ENCODE measurements around the gene ZBTB39. TPM values are rescaled to one million over a fixed set of nuclear protein-coding genes. Genes with fewer than 3 reads are reported as not detected.
A peak's percentile ranks its signal among the peaks of the same experiment; 100 is the strongest.
"Not testable (repeated sequence)": the region's sequence is repeated elsewhere in the genome, so short reads cannot be mapped to it uniquely, and the experiment has no call there.

ZBTB39 gene
- total RNA-seq, 1 experiment from 2014 or later: 4.7 TPM

DNA sequence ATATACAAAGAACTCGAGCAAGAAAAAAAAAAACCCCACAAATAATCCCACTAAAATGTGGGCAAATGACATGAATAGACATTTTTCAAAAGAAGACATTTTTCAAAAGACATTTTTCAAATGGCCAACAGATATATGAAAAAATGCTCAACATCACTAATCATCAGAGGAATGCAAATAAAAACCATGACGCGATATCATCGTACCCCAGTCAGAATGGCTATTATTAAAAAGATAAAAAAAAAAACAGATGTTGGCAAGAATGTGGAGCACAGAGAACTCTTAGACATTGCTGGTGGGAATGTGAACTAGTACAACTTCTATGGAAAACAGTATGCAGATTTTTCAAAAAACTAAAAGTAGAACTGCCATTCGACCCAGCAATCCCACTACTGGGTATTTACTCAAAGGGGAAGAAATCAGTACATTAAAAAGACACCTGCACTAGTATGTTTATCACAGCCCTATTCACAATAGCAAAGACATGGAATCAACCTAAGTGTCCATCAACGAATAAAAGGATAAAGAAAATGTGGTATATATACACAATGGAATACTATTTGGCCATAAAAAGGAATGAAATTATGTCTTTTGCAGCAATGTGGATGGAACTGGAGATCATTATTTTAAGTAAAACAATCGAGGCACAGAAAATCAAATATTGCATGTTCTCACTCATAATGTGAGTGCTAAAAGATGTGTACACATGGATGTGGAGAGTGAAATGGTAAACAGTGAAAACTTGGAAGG, 16.3 kb downstream of the ZBTB39 start:
- H3K27ac ChIP-seq: peak overlapping the region; percentile 14; the same call in 1 of the 2 replicates
- no peaks in the 10 kb centered on the region for H3K27me3 ChIP-seq (replicated peaks)
- no peak overlapping the region for H3K4me3 ChIP-seq
- peak in 1 of 2 experiments; percentile 12 for DNase-seq (ENCODE audit: low read depth in 1 of 2, low spot score in 2 of 2)
- H3K36me3 ChIP-seq: no peaks in the 10 kb centered on the region
- H3K4me1 ChIP-seq (replicated peaks): peaks cover 32% of the 10 kb centered on the region
- H3K9me3 ChIP-seq (replicated peaks): no peaks in the 10 kb centered on the region; the same call in 1 of the 2 replicates

DNA sequence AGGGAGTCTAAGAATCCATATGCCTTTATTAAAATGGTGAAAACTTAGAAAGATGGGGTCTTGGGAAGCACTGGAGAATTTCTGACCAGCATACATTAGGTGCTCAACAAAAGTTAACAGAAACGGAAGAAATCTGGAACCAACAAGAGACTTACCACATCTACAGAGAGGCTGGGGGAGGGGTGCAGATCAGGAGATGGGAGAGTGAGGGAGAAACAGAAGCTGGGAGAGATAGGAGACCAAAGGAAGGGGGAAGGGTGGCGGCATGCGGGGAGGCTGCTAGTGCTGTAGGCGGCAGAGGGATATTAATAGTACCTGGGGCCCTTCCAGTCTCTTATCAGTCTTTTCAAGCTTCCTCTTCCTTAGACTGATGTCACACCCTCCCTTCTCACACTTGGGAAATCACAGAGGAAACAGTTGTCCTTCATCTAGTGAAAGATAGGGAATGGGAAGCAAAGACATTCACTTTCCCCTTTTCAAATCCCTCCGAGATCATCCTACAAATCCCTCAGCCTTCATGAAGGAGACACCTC, 18.1 kb downstream of the ZBTB39 start:
- H3K9me3 ChIP-seq (replicated peaks): no peaks in the 10 kb centered on the region; the same call in 1 of the 2 replicates
- peak in 1 of 2 experiments; percentile 10 for DNase-seq (ENCODE audit: low read depth in 1 of 2, low spot score in 2 of 2)
- no peaks in the 10 kb centered on the region for H3K36me3 ChIP-seq
- H3K27ac ChIP-seq: no peak overlapping the region
- H3K27me3 ChIP-seq (replicated peaks): no peaks in the 10 kb centered on the region
- H3K4me3 ChIP-seq: no peak overlapping the region
- H3K4me1 ChIP-seq (replicated peaks): peaks cover 32% of the 10 kb centered on the region

DNA sequence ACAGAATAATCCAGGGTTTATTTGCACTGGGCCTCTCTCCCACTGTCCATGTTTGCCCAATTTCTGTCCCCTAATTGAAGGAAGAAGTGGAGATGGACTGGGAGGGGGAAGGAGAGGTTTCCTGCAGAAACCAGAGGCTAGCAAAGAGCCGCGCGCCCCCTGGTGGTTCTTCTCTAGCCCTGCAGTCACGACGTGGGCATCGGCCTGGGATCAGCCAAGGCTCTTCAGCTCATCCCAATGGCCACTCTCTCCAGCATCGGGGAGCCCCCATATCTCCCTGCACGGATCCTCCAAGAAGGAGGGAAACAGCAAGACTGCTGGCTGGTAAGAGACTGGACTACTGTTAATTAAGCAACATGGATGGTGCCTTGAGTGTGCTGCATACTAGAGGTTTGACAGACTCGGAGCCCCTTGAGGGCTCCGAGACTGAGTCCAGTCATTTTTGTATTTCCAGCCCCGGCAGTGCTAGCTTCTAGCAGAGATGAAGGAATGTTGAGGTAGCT, 18.7 kb downstream of the ZBTB39 start:
- no peaks in the 10 kb centered on the region for H3K36me3 ChIP-seq
- peaks cover 32% of the 10 kb centered on the region for H3K4me1 ChIP-seq (replicated peaks)
- no peaks in the 10 kb centered on the region; the same call in 1 of the 2 replicates for H3K9me3 ChIP-seq (replicated peaks)
- DNase-seq (ENCODE audit: low read depth in 1 of 2, low spot score in 2 of 2): peak; percentile 53 to 71
- H3K27ac ChIP-seq: no peak overlapping the region
- H3K27me3 ChIP-seq (replicated peaks): no peaks in the 10 kb centered on the region
- no peak overlapping the region for H3K4me3 ChIP-seq

DNA sequence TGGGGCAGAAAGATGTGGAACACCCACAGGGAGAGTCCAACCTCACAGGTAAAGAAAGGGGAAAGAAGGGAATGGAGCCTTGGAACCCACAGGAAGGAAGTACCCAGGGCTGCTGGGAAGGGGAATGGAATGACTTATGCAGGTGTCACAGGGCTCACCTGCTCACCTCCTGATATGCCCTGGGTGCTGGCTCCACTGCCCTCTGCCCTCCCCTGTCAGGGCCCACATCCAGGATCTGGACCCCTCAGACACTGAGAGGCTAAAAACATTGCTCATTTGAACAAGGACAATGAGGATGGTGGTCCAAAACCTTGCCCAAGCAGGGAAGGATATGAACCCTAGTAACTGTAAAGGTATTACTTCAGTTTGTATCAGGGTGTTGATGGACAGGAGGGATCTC, 19.3 kb downstream of the ZBTB39 start:
- Histone ChIP-seq H3K36me3 (no peaks in the 10 kb centered on the region), H3K4me1 (replicated peaks) (peaks cover 32% of the 10 kb centered on the region), H3K4me3 (no peak overlapping the region), H3K27ac (no peak overlapping the region), H3K27me3 (replicated peaks) (no peaks in the 10 kb centered on the region), H3K9me3 (replicated peaks) (no peaks in the 10 kb centered on the region; the same call in 1 of the 2 replicates)
- no peak for DNase-seq (ENCODE audit: low read depth in 1 of 2, low spot score in 2 of 2)

DNA sequence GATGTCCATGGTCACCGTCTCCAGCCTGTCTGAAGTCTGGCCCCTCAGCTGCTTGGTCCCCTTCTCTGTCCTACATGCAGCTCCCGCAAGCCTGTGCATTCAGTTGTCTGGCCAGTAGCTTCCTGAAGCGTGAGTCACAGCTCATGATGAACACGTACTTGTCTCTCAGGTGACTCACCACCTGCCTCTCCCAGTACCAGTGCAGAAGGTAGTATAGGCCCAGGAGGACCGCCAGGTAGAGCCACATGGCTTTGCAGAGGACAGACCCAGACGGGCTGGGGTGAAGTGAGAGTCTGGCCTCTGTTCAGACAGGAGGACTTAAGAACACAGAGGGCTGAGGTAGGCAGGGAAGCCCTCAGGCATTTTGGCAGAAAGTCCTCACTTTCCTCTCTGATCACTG, 20.6 kb downstream of the ZBTB39 start:
- not testable (repeated sequence) for H3K36me3 ChIP-seq; H3K27ac ChIP-seq; DNase-seq (ENCODE audit: low read depth in 1 of 2, low spot score in 2 of 2); H3K4me3 ChIP-seq; H3K27me3 ChIP-seq (replicated peaks); H3K9me3 ChIP-seq (replicated peaks)
- H3K4me1 ChIP-seq (replicated peaks): peaks cover 28% of the 10 kb centered on the region

DNA sequence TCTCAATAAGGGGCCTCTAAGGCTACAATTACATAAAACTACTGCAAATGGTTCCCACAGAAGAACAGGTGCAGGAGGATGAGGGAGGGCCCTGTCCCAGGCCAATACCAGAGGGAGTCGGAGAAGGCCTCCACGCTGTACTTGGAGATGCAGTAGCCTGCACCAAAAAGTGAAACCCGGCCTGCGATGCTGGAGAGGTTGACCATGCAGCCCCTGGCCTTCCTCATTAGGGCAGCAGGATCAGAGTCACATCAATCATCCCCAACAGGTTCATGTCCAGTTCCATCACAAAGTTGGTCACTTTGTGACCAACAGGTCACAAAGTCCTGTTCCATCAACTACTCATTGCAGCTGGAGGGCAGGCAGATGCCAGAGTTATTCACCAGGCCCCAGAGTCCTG, 23.0 kb downstream of the ZBTB39 start:
- Histone ChIP-seq H3K36me3 (no peaks in the 10 kb centered on the region), H3K4me3 (no peak overlapping the region), H3K27ac (no peak overlapping the region), H3K4me1 (replicated peaks) (peaks cover 8% of the 10 kb centered on the region), H3K9me3 (replicated peaks) (no peaks in the 10 kb centered on the region; the same call in 1 of the 2 replicates), H3K27me3 (replicated peaks) (no peaks in the 10 kb centered on the region)
- no peak for DNase-seq (ENCODE audit: low read depth in 1 of 2, low spot score in 2 of 2)

DNA sequence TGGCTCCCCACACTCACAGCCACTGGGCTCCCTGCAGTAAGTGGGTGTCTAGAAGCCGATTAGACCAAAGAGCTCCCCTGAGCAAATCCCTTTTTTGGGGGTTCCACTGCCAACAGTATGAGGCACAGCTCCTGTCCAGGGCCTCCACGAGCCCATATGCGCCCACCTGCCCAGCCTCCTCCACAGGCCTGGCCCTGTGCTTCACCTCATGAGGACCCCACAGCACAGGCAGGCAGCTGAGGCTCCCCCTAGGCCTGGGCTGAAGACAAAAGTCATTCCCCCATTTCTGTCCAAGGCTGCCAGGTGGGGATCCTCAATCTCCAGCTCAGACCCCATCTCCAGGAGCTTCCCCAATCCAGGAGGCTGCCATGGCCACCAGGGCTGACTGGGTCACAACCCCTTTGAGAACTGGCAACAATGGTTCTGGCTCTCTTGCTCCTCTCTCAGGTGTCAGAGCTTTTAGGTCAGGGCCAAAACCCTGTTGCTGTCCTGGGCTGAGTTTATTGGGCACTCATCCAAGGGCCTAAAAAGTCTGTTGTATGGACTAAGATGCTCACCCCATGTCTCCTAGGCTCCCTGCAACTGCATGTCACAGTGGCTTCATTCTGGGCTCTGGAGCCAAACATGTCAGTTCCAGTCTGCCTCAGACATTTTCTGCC, 23.6 kb downstream of the ZBTB39 start:
- H3K4me1 ChIP-seq (replicated peaks); H3K36me3 ChIP-seq; DNase-seq (ENCODE audit: low read depth in 1 of 2, low spot score in 2 of 2); H3K9me3 ChIP-seq (replicated peaks); H3K27me3 ChIP-seq (replicated peaks); H3K27ac ChIP-seq; H3K4me3 ChIP-seq: not testable (repeated sequence)

DNA sequence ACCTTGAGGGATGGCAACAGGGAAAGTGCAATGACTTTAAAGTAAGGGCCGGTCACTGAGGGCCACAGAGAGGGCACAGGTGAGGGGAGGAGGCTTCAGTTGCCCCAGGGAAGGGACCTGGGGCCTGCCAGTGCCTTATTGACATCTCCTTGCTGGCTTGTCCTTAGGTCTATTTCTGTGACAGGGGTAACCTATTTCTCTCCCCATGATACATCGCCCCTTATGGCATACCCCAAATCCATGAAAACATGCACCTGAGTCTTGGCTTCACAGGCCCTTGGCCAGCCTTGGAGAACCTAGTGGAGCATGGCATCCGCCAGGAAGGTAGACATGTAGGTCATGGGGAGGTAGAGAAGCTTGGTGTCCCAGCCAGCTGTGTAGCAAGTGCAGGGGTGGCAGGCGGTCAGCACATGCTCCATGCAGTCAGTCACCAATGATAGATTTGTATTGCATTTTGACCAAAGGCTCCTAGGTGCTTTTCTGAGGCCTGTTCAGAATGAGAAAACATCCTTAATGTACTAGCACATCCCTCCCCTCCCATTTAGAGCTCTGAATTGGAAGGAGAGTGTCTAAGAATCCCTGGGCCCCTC, 25.3 kb downstream of the ZBTB39 start:
- Histone ChIP-seq H3K4me3 (no peak overlapping the region), H3K4me1 (replicated peaks) (no peaks in the 10 kb centered on the region), H3K36me3 (no peaks in the 10 kb centered on the region), H3K27me3 (replicated peaks) (no peaks in the 10 kb centered on the region), H3K27ac (no peak overlapping the region), H3K9me3 (replicated peaks) (no peaks in the 10 kb centered on the region; the same call in 1 of the 2 replicates)
- DNase-seq (ENCODE audit: low read depth in 1 of 2, low spot score in 2 of 2): no peak

DNA sequence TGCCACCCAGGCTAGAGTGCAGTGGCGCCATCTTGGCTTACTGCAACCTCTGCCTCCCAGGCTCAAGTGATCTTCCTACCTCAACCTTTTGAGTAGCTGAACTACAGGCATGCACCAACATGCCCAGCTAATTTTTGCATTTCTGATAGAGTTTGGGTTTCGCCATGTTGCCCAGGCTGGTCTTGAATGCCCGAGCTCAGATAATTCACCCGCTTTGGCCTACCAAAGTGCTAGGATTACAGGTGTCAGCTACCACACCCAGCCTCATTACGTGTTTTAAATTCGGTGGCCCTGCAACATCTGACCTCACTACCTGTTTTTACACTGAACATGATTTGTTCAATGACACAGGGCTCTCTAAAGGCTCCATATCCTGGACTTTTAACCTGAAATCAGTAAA, 26.1 kb downstream of the ZBTB39 start:
- H3K27me3 ChIP-seq (replicated peaks): no peaks in the 10 kb centered on the region
- no peaks in the 10 kb centered on the region for H3K4me1 ChIP-seq (replicated peaks)
- H3K36me3 ChIP-seq: no peaks in the 10 kb centered on the region
- DNase-seq (ENCODE audit: low read depth in 1 of 2, low spot score in 2 of 2): no peak
- no peaks in the 10 kb centered on the region for H3K9me3 ChIP-seq (replicated peaks)
- no peak overlapping the region for H3K4me3 ChIP-seq
- H3K27ac ChIP-seq: no peak overlapping the region

DNA sequence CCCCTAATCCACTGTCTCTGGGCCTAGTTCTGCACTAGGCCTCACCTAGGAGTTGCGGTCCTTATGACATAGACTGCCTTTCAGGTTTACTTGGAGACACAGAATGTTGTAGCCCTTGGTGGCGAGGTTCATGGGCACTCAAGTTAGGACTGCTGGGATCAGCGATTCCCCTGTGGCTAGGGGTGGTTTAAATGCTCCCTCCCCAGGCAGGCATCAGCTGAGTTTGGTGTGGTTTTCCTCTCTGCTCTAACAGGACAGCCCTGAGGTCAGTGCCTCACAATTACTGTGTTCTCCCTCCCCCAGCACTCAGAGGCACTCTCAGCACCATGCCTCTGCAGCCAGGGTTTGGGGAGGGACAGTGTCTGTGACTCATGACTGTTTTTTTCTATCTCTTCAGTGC, 26.7 kb downstream of the ZBTB39 start:
- H3K27me3 ChIP-seq (replicated peaks): no peaks in the 10 kb centered on the region
- H3K4me1 ChIP-seq (replicated peaks): no peaks in the 10 kb centered on the region
- no peaks in the 10 kb centered on the region for H3K9me3 ChIP-seq (replicated peaks)
- DNase-seq (ENCODE audit: low read depth in 1 of 2, low spot score in 2 of 2): no peak
- H3K27ac ChIP-seq: no peak overlapping the region
- H3K4me3 ChIP-seq: no peak overlapping the region
- H3K36me3 ChIP-seq: no peaks in the 10 kb centered on the region

DNA sequence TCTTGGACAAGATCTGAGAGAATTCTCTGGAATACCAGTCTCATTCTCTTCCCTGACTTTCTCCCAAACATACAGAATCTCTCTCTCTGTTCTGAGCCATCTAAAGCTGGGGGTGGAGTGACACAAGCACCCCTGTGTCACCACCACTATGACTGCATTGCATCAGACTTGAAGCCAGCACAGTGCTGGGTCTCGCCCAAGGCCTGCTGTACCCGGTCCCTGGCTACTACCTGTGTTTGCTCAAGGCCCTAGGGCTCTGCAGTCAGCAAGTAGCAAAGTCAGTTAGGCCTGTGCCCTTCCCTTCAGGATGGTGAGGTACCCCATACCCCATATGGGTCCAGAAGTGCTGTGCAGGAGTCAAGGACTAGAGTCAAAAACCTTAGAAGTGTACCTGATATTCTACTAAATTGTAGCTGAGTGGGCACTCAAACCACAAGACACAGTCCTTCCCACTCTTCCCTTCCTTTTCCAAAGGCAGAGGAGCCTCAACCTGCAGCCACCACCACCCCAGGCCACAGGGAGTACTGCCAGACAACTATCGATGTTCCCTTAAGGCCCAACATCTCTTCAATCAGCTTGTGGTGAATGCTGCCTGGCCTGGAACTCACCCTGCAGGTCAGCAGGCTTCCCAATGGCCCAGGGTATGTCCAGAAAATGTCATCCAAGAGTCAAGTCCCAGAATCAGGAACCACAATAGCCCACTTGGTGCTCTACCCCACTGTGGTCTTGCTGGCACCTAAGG, 27.8 kb downstream of the ZBTB39 start:
- no peak overlapping the region for H3K4me3 ChIP-seq
- no peaks in the 10 kb centered on the region for H3K9me3 ChIP-seq (replicated peaks)
- H3K27ac ChIP-seq: no peak overlapping the region
- no peaks in the 10 kb centered on the region for H3K36me3 ChIP-seq
- DNase-seq (ENCODE audit: low read depth in 1 of 2, low spot score in 2 of 2): no peak
- H3K27me3 ChIP-seq (replicated peaks): no peaks in the 10 kb centered on the region
- no peaks in the 10 kb centered on the region for H3K4me1 ChIP-seq (replicated peaks)

DNA sequence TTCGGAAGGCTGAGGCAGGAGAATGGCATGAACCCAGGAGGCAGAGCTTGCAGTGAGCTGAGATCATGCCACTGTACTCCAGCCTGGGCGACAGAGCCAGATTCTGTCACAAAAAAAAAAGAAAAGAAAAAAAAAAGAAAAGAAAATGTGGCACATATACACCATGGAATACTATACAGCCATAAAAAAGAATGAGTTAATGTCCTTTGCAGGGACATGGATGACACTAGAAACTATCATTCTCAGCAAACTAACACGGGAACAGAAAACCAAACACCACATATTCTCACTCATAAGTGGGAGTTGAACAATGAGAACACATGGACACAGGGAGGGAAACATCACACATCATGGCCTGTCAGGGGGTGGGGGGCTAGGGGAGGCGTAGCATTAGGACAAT, 29.0 kb downstream of the ZBTB39 start:
- not testable (repeated sequence) for H3K9me3 ChIP-seq (replicated peaks); DNase-seq (ENCODE audit: low read depth in 1 of 2, low spot score in 2 of 2); H3K4me3 ChIP-seq; H3K27ac ChIP-seq; H3K27me3 ChIP-seq (replicated peaks); H3K36me3 ChIP-seq; H3K4me1 ChIP-seq (replicated peaks)

DNA sequence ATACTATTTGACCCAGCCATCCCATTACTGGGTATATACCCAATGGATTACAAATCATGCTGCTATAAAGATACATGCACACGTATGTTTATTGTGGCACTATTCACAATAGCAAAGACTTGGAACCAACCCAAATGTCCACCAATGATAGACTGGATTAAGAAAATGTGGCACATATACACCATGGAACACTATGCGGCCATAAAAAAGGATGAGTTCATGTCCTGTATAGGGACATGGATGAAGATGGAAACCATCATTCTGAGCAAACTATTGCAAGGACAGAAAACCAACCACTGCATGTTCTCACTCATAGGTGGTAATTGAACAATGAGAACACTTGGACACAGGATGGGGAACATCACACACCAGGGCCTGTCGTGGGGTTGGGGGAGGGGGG, 32.1 kb downstream of the ZBTB39 start:
- DNase-seq (ENCODE audit: low read depth in 1 of 2, low spot score in 2 of 2); H3K36me3 ChIP-seq; H3K4me1 ChIP-seq (replicated peaks); H3K9me3 ChIP-seq (replicated peaks); H3K27ac ChIP-seq; H3K27me3 ChIP-seq (replicated peaks); H3K4me3 ChIP-seq: not testable (repeated sequence)

Measured in SJSA1 (cell line).